ENCODE measurements around the gene MAP3K9. TPM values are rescaled to one million over a fixed set of nuclear protein-coding genes. Genes with fewer than 3 reads are reported as not detected.

MAP3K9 gene
- polyA plus RNA-seq, 1 donor from 2014 or later = 10.4 TPM

DNA sequence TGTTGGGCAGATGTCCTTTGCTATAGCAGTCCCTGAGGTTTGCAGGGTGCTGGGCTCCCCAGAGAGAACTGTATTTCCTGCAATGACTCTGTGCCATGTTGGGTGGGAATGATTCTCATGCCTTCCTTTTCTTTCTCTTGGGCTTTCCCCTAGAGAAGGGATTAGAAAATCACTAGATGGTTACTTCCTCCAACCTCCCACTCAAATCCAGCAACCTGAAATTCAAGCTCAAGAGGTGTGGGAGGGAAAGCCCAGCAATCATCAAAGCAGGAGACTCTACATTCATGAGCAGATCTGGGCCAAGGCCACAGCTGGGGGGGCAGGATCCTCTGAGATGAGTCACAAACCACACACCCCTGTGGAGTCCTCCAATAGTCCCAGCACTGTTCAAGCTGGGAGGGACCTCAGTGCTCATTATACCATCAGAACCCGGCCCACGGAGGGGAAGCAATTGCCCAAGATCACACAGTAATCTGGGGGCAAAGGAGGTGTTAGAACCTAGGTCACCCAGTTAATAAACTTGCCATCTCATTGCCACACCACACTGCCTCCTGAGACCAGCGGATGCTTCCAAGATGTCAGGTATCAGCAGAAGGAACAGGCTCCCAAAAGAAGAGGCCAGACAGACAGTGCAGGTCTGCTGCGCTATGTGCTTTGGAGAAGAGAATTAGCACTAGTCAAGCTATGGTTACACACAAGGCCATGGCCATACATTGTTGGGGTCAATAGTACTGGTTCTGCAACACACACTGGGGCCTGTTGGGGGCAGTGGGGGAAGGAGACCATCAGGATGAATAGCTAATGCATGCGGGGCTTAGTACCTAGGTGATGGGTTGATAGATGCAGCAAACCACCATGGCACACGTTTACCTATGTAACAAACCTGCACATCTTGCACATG, 101.9 kb downstream of the MAP3K9 start:
- no peaks in the 10 kb centered on the region for H3K36me3 ChIP-seq (ENCODE audit: insufficient read depth, low read length)
- no peaks in the 10 kb centered on the region for H3F3A ChIP-seq (ENCODE audit: insufficient read depth, low read length, poor library complexity, severe bottlenecking)
- H3K27me3 ChIP-seq (ENCODE audit: insufficient read depth, low read depth, low read length) = no peaks in the 10 kb centered on the region
- H2AFZ ChIP-seq (ENCODE audit: low read depth, low read length) = no peak overlapping the region
- H3K4me2 ChIP-seq (ENCODE audit: low read length) = no peak overlapping the region
- H3K27ac ChIP-seq (ENCODE audit: low read length) = no peak overlapping the region
- H3K9me3 ChIP-seq (ENCODE audit: low read length) = no peaks in the 10 kb centered on the region
- H3K79me2 ChIP-seq (replicated peaks; ENCODE audit: insufficient read depth, low read length) = no peaks in the 10 kb centered on the region
- H4K20me1 ChIP-seq (ENCODE audit: insufficient read depth) = no peaks in the 10 kb centered on the region
- no peak overlapping the region for H3K4me3 ChIP-seq (ENCODE audit: low read length)
- no peaks in the 10 kb centered on the region for H3K9me2 ChIP-seq (ENCODE audit: insufficient read depth, low read length)
- no peak for TF ChIP-seq TAF1 (IDR thresholded peaks at IDR 0.05; ENCODE audit: low read depth)
- TF ChIP-seq RAD21 (conservative IDR thresholded peaks at IDR 0.05) = no peak
- TF ChIP-seq CTCF (IDR thresholded peaks at IDR 0.05; ENCODE audit: poor library complexity, severe bottlenecking) = no peak
- no peak for TF ChIP-seq SMC3 (conservative IDR thresholded peaks at IDR 0.05; ENCODE audit: poor library complexity)
- TF ChIP-seq EZH2 (IDR thresholded peaks at IDR 0.05; ENCODE audit: borderline replicate concordance, insufficient read depth, low read length, poor library complexity, severe bottlenecking) = no peak
- no peak for TF ChIP-seq EP300 (conservative IDR thresholded peaks at IDR 0.05; ENCODE audit: poor library complexity, severe bottlenecking)
- TF ChIP-seq MXI1 (conservative IDR thresholded peaks at IDR 0.05; ENCODE audit: poor library complexity, severe bottlenecking) = no peak
- H3K9ac ChIP-seq (ENCODE audit: low read length) = no peak overlapping the region

DNA sequence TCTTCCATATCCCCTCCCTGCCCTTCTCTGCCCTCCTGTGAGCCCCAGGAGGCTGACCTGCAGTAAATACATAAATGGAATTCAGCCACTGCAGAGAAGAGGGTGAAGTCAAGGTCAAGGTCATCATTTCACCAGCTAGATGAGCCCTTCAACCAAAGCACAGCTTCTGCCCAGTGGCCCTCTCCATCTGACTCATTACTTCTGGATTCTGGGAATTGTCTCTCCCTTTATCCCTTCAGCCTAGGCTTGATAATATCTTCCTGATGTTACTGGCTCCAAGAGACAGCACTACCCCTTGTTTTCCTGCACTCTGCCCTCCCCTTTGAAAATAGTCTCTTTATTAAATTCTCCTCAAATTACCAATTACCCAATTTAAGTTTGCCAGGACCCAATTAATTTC, 103.1 kb downstream of the MAP3K9 start:
- no peak overlapping the region for H2AFZ ChIP-seq (ENCODE audit: low read depth, low read length)
- no peaks in the 10 kb centered on the region for H3K27me3 ChIP-seq (ENCODE audit: insufficient read depth, low read depth, low read length)
- H3K4me2 ChIP-seq (ENCODE audit: low read length) = no peak overlapping the region
- TF ChIP-seq EZH2 (IDR thresholded peaks at IDR 0.05; ENCODE audit: borderline replicate concordance, insufficient read depth, low read length, poor library complexity, severe bottlenecking) = no peak
- TF ChIP-seq SMC3 (conservative IDR thresholded peaks at IDR 0.05; ENCODE audit: poor library complexity) = no peak
- no peak for TF ChIP-seq MXI1 (conservative IDR thresholded peaks at IDR 0.05; ENCODE audit: poor library complexity, severe bottlenecking)
- TF ChIP-seq RAD21 (conservative IDR thresholded peaks at IDR 0.05) = no peak
- TF ChIP-seq, protein P1, sequence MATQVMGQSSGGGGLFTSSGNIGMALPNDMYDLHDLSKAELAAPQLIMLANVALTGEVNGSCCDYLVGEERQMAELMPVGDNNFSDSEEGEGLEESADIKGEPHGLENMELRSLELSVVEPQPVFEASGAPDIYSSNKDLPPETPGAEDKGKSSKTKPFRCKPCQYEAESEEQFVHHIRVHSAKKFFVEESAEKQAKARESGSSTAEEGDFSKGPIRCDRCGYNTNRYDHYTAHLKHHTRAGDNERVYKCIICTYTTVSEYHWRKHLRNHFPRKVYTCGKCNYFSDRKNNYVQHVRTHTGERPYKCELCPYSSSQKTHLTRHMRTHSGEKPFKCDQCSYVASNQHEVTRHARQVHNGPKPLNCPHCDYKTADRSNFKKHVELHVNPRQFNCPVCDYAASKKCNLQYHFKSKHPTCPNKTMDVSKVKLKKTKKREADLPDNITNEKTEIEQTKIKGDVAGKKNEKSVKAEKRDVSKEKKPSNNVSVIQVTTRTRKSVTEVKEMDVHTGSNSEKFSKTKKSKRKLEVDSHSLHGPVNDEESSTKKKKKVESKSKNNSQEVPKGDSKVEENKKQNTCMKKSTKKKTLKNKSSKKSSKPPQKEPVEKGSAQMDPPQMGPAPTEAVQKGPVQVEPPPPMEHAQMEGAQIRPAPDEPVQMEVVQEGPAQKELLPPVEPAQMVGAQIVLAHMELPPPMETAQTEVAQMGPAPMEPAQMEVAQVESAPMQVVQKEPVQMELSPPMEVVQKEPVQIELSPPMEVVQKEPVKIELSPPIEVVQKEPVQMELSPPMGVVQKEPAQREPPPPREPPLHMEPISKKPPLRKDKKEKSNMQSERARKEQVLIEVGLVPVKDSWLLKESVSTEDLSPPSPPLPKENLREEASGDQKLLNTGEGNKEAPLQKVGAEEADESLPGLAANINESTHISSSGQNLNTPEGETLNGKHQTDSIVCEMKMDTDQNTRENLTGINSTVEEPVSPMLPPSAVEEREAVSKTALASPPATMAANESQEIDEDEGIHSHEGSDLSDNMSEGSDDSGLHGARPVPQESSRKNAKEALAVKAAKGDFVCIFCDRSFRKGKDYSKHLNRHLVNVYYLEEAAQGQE (IDR thresholded peaks at IDR 0.05; ENCODE audit: borderline replicate concordance) = no peak
- TF ChIP-seq EP300 (conservative IDR thresholded peaks at IDR 0.05; ENCODE audit: poor library complexity, severe bottlenecking) = no peak
- H3K4me3 ChIP-seq (ENCODE audit: low read length) = no peak overlapping the region
- no peaks in the 10 kb centered on the region for H3K9me2 ChIP-seq (ENCODE audit: insufficient read depth, low read length)
- no peaks in the 10 kb centered on the region for H3K9me3 ChIP-seq (ENCODE audit: low read length)
- no peaks in the 10 kb centered on the region for H3K36me3 ChIP-seq (ENCODE audit: insufficient read depth, low read length)
- no peaks in the 10 kb centered on the region for H3K79me2 ChIP-seq (replicated peaks; ENCODE audit: insufficient read depth, low read length)
- no peak overlapping the region for H3K9ac ChIP-seq (ENCODE audit: low read length)
- no peak overlapping the region for H3K27ac ChIP-seq (ENCODE audit: low read length)
- no peaks in the 10 kb centered on the region for H3F3A ChIP-seq (ENCODE audit: insufficient read depth, low read length, poor library complexity, severe bottlenecking)
- H4K20me1 ChIP-seq (ENCODE audit: insufficient read depth) = no peaks in the 10 kb centered on the region

All from neural cell (in vitro differentiated cells).